Stimulated activated CD4-positive, alpha-beta T cell treated with anti-CD3 and anti-CD28 coated beads, Interleukin-2, amount 100 ng/mL, for 4 hours (primary cell): Measurements from ENCODE around the gene CC2D2B.
"Not testable (repeated sequence)": the region's sequence is repeated elsewhere in the genome, so short reads cannot be mapped to it uniquely, and the experiment has no call there.

Experiments used
- DNase-seq: peaks from one replicate; pipeline ENCODE4 v3.0.0-alpha.2; 2020; ENCODE audit warnings: low read depth

The CC2D2B gene

GRCh38 chr10:95908450-95908849 is 675 bp downstream of the CC2D2B start:
- no peak for DNase-seq

- no peak for DNase-seq
Observed at GRCh38 chr10:95909561-95909960, 1.8 kb downstream of the CC2D2B start.

DNA sequence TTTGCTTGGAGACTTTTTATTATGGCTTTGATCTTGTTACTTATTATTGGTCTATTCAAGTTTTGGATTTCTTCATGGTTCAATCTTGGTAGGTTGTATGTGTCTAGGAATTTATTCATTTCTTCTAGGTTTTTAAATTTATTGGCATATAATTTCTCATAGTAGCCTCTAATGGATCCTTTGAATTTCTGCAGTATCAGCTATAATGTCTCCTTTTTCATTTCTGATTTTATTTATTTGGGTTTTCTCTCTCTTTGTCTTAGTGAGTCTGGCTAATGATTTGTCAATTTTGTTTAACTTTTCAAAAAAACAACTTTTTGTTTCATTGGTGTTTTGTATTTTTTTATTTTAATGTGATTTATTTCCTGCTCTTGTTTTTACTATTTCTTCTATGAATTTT is 8.3 kb downstream of the CC2D2B start:
- DNase-seq, result not testable (repeated sequence)

DNA sequence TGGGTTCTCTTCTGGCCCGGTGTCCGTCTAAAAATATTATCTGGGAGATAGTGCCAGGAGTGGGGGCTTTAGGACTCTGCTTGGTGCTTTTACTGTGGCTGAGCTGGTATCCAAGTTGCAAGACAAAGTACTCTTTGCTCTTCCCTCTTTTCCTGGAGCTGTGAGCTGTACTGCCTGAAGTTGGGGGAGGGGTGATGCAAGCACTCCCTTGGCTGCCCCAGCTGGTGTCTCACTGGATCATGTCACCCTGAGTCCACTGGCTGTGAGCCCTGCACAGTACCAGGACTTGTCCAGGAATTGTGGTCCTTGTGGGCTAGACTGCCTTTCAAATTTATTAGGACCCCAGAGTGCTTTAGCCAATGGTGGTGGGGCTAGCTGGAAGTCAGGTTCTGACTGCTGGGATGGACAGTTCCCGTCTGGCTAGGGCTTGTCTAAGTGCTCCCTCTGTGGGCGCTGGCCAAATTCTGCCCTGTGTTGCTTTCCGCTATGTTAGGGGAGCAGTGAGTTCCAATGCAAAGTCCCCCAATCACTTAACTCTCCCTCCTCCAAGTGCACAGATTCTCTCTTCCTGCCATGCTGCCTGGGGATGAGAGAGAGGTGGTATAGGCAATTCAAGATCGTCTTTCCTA is 13.1 kb downstream of the CC2D2B start:
- no peak for DNase-seq

GRCh38 chr10:95925033-95925432 is 17.3 kb downstream of the CC2D2B start:
- no peak for DNase-seq

- no peak for DNase-seq
Observed at GRCh38 chr10:95935429-95935828, 27.7 kb downstream of the CC2D2B start.

DNA sequence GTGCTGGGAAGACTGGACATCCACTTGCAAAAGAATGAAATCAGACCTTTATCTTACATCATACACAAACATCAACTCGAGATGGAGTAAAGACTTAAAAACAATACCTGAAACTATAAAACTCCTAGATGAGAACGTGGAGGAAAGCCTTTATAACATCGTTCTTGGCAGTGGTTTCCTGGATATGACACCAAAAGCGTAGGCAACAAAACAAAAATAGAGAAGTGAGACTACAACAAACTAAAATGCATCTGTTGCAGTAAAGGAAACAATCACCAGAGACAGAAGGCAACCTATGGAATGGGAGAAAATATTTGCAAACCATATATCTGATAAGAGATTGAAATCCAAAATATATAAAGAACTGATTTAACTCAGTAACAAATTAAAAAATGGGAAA is 33.3 kb downstream of the CC2D2B start:
- DNase-seq, result no peak

DNA sequence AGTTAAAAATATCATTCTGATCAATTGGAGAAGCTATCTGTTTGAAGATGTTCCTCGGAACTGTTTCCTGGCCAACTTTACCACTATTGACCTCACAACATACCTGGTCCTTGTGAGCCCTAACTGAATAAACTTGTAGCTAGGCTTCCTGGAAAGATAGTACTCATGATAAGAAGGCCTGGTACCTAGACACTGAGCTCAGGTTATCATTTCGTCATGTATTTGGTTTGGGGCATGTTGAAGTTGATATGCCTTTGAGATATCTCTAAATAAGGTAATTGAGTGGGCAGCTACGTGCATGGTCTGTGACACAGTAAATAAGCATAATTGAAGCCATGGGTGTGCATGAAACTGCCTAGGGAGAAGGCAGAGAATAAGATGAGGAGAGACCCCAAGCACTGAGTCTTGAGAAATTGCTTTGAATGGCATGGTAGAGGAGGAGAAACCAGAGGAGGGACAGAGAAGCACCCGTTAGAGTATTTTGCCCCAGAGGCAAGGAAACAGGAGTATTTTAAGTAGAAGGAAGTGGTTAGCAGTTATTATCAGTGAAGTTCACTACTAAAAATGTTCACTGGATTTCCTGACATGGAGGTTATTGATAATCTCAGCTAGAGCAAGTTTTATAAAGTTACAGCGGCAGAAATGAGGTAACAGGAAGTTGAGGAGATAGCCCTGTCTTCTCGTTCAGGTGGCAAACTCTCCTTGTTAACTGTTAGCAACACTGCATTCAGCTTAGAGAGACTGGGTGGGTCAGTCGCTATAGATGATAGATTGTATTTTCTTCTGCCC is 55.6 kb downstream of the CC2D2B start:
- DNase-seq, result no peak

- DNase-seq, result no peak
Observed at GRCh38 chr10:95963991-95964389, 56.2 kb downstream of the CC2D2B start.

DNA sequence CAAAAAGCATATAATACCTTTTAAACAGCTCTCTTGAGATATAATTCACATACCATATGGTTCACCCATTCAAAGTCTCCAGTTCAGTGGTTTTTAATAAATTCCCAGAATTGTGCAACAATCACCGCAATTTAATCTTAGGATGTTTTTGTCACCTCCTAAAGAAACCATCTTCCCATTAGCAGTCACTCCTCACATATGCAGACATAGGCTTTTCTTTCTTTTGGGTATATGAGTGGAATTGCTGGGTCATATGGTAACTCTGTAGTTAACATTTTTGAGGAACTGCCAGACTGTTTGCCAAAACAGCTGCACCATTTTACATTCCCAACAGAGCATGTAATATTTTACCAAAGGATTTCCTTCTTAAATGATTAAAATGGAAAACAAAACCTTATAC is 57.0 kb downstream of the CC2D2B start:
- DNase-seq, result no peak

DNA sequence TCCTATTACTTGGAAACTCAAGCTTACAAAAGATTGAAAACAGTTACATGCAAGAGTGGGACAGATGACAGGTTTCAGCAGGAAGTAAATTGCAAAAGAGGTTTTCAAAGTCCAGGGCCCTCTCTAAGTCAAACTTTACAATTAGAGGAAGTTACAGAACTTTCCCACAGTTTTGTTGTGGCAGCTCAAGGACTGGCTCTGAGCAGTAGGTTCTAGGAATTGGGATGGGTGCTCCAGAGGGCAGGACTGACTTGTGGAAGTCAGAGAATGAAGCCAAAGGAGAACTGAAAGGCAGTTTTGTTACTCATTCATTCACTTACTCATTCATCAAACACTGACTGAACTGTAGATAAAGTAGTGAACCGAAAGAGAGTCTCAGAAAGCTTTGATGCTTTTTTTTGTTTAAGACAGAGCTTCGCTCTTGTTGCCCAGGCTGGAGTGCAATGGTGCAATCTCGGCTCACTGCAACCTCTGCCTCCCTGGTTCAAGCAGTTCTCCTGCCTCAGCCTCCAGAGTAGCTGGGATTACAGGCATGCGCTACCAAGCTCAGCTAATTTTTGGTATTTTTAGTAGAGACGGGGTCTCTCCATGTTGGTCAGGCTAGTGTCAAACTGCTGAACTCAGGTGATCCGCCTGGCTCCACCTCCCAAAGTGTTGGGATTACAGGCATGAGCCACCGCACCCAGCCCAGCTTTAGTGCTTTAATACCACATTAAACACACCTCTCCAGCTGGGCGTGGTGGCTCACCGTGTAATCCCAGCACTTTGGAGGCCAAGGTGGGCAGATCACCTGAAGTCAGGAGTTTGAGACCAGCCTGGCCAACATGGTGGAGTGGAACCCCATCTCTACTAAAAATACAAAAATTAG is 68.8 kb downstream of the CC2D2B start:
- DNase-seq, result no peak

GRCh38 chr10:95982200-95982599 is 74.4 kb downstream of the CC2D2B start:
- DNase-seq, result no peak

- DNase-seq, result no peak
Observed at GRCh38 chr10:95987685-95988426, 80.1 kb downstream of the CC2D2B start.

DNA sequence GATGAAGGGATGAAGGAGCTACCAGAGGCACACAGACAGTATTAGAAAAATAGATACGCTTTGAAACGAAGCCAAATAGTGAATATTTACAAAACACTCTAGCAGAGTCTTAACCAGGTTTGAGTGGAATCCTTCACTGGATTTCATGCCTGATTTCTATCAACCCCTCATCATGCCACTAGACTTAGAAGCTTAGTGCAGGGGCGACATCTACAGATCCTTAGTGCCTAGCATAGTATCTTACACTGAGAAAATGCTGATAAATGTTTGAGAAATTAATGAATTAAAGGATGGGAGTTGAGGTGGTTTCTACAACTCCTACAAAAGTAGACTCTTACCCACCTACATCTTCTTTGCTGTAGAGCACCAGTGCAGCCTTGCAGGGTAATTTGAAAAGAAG is 80.9 kb downstream of the CC2D2B start:
- no peak for DNase-seq

GRCh38 chr10:95994376-95994775 is 86.6 kb downstream of the CC2D2B start:
- DNase-seq, result not testable (repeated sequence)

- DNase-seq, result no peak
Observed at GRCh38 chr10:95998255-95998784, 90.5 kb downstream of the CC2D2B start.

GRCh38 chr10:96013956-96014355 is 106.2 kb downstream of the CC2D2B start:
- no peak for DNase-seq

DNA sequence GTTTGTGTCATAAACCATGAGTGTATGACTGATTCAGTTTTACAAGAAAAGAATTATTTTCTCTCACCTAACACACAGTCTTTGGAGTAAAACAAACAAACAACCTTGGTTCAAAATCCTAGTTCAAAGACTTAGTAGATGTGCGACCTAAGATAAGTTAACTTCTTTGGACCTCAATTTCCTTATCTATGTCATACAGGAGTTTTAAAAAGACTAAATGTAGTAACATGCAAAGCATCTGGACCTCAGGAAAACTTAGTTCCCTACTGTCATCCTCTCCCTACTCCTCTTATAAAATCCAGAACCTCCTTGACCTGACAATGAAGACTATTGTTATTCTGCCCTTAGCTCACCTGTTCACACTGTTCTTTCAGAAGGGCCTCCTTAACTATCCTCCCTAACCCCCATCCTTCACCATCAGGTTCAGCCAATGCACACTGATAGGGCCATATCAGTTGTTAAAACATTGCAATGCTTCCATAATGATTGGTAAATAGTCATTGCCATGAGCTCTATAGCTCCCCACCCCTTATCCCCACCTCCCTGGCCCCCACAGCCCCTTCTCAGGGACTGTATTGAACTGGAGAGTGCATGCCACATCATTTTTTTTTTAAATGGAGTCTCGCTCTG is 106.8 kb downstream of the CC2D2B start:
- no peak for DNase-seq

DNA sequence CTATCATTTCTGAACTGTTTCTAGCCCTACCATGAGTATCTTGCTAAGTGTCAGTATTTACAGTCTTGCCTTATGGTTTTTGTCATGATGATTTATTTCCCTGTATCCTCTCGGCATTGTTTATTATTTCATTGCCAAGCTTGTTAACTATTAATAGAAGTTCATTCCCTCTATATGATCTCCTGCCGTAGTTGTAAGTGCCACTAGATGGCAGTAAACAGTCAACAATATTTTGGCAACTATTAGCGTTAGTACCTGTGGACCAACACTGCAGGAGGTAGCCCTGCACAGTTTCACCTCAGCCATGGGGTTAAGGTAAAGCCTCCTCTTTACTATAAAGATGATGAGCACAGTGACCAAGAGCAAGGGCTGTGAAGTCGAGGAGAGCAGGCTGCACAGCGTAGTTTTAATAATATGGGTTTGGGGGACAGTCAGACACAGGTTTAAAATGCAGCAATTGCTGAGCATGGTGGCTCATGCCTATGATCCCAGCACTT is 109.5 kb downstream of the CC2D2B start:
- peak; percentile 31 for DNase-seq

GRCh38 chr10:96021332-96021731 is 113.6 kb downstream of the CC2D2B start:
- DNase-seq, result no peak

DNA sequence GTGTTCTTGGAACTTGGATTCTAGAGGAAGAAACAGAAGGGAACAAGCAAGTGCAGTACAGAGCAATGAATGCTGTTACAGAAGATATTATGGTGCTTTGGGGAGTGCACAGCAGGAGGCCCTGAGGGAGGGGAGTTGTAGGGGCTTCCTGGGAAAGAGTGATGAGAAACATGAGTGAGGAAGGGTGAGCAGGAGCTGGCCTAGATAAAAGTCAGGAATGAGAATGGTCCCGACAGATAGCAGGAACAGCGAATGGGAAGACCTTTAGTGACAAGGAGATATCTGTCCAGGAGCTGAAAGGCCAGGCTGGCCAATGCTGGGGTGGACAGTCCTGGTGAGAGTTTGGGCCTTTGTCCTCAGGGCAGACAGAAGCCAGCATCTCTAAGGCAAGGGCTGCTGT is 115.0 kb downstream of the CC2D2B start:
- DNase-seq, result no peak
